GM12875 (cell line): ENCODE results near the gene PFN4.
"Not testable (repeated sequence)": the region's sequence is repeated elsewhere in the genome, so short reads cannot be mapped to it uniquely, and the experiment has no call there.

Source experiments
- H3K4me3 ChIP-seq: one replicate; pipeline ENCODE4 v1.5.1; 2011; ENCODE audit warnings: low read depth, low read length, control low read depth
- TF ChIP-seq, protein P1 (sequence below): IDR thresholded peaks from 2 replicates; pipeline ENCODE4 v1.5.1; 2011; ENCODE audit warnings: low read depth, mild to moderate bottlenecking, control low read depth, inconsistent platforms, low read length, moderate library complexity, borderline replicate concordance; ENCODE audit not compliant: insufficient read depth

PFN4 gene

GRCh38 chr2:24111407-24111901 lies 11.7 kb downstream of the PFN4 start:
- no peak overlapping the region for H3K4me3 ChIP-seq
- TF ChIP-seq, protein P1, sequence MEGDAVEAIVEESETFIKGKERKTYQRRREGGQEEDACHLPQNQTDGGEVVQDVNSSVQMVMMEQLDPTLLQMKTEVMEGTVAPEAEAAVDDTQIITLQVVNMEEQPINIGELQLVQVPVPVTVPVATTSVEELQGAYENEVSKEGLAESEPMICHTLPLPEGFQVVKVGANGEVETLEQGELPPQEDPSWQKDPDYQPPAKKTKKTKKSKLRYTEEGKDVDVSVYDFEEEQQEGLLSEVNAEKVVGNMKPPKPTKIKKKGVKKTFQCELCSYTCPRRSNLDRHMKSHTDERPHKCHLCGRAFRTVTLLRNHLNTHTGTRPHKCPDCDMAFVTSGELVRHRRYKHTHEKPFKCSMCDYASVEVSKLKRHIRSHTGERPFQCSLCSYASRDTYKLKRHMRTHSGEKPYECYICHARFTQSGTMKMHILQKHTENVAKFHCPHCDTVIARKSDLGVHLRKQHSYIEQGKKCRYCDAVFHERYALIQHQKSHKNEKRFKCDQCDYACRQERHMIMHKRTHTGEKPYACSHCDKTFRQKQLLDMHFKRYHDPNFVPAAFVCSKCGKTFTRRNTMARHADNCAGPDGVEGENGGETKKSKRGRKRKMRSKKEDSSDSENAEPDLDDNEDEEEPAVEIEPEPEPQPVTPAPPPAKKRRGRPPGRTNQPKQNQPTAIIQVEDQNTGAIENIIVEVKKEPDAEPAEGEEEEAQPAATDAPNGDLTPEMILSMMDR, result no peak

DNA sequence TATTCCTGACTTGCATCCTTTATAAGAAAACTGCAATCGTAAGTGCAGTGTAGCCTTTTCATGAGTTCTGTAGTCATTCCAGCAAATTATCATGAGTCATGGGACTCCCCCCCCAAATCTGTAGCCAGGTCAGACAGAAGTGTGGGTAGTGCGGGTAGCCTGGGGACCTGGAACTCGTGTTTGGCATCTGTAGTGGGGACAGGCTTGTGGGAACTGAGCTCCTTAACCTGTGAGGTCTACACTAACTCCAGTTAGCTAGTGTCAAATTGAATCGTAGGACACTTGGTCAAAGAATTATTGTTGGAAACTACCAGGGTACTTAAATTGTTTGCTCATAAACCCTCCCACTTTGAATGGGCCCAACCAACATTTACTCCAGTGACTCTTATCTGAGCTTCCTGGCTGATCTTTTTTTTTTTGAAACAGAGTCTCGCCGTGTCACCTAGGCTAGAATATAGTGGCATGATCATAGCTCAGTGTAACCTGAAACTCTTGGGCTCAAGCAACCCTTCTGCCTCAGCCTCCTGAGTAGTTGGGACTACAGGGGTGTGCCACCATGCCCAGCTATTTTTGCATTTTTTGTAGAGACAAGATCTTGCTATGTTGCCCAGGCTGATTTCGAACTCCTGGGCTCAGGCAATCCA lies 12.4 kb downstream of the PFN4 start:
- TF ChIP-seq, protein P1, result no peak
- H3K4me3 ChIP-seq, result no peak overlapping the region

DNA sequence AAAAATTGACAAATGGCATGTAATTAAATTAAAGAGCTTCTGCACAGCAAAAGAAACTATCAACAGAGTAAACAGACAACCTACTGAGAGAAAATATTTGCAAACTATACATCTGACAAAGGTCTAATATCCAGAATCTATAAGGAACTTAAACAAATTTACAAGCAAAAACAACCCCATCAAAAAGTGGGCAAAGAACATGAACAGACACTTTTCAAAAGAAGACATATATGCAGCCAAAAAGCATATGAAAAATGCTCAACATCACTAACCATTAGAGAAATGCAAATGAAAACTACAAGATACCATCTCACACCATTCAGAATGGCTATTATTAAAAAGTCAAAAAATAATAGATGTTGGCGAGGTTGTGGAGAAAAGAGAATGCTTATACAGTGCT lies 13.7 kb downstream of the PFN4 start:
- not testable (repeated sequence) for H3K4me3 ChIP-seq

- TF ChIP-seq, protein P1, result no peak
- no peak overlapping the region for H3K4me3 ChIP-seq
Observed at GRCh38 chr2:24107336-24107735, 15.8 kb downstream of the PFN4 start.

DNA sequence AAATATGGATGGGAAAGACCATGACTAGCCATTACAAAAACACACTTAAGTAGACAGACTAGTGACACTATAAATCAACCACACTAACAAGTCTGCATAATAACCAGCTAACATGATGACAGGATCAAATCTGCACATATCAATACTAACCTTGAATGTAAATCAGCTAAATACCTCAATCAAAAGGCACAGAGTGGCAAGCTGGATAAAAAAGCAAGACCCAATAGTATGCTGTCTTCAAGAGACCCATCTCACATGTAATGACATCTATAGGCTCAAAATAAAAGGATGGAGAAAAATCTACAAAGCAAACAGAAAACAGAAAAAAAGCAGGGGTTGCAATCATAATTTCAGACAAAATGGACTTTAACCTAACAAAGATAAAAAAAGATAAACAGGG lies 16.3 kb downstream of the PFN4 start:
- no peak overlapping the region for H3K4me3 ChIP-seq
- TF ChIP-seq, protein P1, result no peak

DNA sequence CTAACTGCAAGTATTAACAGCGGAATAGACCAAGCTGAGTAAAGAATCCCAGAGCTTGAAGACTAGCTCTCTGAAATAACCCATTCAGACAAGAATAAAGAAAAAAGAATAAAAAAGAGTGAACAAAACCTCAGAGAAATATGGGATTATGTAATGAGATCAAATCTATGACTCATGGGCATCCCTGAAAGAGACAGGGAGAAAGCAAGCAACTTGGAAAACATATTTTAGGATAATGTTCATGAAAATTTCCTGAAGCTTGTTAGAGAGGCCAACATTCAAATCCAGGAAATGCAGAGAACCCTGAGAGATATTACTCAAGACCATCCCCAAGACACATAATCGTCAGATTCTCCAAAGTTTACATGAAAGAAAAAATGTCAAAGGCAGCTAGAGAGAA lies 17.3 kb downstream of the PFN4 start:
- TF ChIP-seq, protein P1, result no peak

DNA sequence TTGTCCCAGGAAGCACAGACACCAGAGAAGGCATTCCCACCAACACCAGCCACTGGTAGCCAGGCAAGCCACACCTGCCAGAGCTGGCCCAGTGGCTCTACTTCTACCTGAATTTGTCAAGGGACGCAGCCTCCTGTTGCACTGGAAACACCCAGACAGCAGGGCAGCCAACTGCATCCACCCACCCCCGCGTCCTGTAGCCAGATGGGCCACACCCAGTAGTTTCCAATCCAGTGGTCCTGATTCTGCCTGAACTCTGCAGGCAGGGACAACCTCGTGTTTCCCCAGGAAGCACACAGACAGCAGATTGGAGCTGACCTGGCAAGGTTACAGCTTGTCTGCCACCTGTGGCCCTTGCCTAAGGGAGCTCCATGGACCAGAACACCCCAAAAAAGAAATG lies 18.2 kb downstream of the PFN4 start:
- TF ChIP-seq, protein P1, result no peak

More for the DNA sequence above, 17.3 kb downstream of the PFN4 start:
- no peak overlapping the region for H3K4me3 ChIP-seq

DNA sequence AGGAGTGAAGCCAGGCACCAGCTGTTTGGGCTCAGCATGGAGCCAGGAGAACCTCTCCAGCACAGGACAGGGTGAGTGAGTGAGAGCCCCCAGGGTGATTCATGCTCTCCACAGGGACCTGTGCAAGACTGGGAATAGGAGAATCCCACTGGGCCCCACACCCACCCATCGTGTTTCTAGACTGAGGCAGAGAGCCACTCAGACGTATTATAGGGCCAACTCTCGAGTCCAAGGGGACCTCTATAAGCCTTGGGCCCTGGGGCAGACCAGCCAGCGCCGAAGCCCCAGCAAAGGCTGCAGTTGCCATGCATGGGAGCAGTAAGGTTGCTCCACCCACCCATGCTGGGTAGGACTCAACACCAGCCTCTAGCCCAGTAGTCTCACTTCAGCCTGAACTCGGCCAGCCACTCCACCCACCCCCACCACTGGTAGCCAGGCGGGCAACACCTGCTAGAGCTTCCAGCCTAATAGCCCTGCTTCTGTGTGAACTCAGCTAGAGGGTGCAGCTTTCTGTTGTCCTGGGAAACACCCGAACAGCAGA lies 19.0 kb downstream of the PFN4 start:
- H3K4me3 ChIP-seq, result no peak overlapping the region
- TF ChIP-seq, protein P1, result no peak

More for the DNA sequence above, 18.2 kb downstream of the PFN4 start:
- no peak overlapping the region for H3K4me3 ChIP-seq
